ENCODE measurements around the gene NEDD8.

NEDD8 gene

GRCh38 chr14:24198814-24199524, 33.2 kb downstream of the NEDD8 start:
- Mint-ChIP-seq H3K9me3 (peaks cover 31% of the 10 kb centered on the region), H3K27ac (peak overlapping the region; percentile 43), H3K4me3 (peak overlapping the region; percentile 36), H3K4me1 (peaks cover 30% of the 10 kb centered on the region), H3K36me3 (ENCODE audit: low read depth) (peaks cover 64% of the 10 kb centered on the region), H3K27me3 (ENCODE audit: low read depth, poor library complexity) (no peaks in the 10 kb centered on the region)
- no peak for TF ChIP-seq CTCF (IDR thresholded peaks at IDR 0.05)
- no peak for DNase-seq

DNA sequence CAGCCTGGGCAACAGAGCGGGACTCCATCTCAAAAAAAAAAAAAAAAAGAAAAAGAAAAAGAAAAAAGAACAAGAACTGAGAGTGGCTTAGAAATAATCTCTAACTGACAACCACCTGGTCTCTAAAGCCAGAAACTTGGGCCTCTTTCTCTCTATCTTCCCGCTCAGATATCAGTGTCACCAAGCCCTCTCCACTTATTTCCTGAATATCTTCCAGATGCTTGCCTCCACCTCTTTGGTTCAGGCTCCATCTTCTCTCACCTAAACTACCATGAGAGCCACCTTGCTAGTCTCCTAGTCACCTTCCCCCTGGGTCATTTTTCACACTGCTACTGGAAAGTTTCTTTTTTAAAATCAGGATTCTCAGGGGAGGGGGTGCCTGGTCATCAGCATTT, 35.1 kb downstream of the NEDD8 start:
- no peak for TF ChIP-seq CTCF (IDR thresholded peaks at IDR 0.05)
- Mint-ChIP-seq H3K4me1 (peaks cover 43% of the 10 kb centered on the region), H3K4me3 (peak overlapping the region; percentile 94), H3K27me3 (ENCODE audit: low read depth, poor library complexity) (no peaks in the 10 kb centered on the region), H3K9me3 (peaks cover 19% of the 10 kb centered on the region), H3K27ac (peak overlapping the region; percentile 82), H3K36me3 (ENCODE audit: low read depth) (peaks cover 60% of the 10 kb centered on the region)
- DNase-seq = no peak

DNA sequence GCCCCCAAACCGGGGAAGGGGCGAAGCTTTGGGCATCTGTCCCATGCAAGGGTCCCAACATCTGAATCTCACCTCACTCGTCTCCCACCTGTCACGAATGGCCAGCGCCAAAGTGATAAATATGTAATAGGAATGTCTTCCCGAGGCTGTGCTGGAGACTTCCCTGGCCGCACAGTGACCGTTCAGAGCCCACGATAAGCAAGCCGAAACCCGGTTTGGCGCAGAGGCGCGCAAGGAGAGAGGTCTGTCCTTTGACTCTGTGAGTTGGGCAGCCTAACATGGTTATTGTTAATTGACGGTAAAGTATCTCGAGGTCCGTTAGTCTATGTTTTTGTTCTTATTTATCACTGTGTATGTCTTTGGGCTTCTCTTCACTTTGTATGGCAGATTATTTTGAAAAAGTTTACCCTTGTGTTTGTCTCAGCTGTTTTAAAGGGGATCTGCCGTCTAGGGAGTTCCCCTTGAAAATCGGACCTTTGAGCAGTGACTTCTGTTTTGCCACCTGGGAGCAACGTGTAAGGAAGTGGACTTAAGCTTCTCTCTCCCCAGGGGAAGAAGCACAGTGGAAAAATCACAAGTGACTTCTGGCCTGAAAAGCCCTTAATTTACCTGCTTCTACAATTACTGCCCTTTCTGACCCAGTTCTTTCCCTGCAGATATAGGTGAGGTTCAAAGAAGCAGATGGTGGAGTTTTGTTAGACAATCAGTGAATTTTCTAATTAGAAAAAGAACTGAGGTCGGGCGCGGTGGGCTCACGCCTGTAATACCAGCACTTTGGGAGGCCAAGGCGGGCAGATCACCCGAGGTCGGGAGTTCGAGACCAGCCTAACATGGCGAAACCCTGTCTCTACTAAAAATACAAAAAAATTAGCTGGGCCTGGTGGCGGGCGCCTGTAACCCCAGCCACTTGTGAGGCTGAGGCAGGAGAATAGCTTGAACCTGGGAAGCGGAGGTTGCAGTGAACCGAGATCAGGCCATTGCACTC, 35.8 kb downstream of the NEDD8 start:
- no peaks in the 10 kb centered on the region for H3K27me3 Mint-ChIP-seq (ENCODE audit: low read depth, poor library complexity)
- peaks cover 48% of the 10 kb centered on the region for H3K4me1 Mint-ChIP-seq
- peaks cover 12% of the 10 kb centered on the region for H3K9me3 Mint-ChIP-seq
- peak overlapping the region; percentile 98 for H3K27ac Mint-ChIP-seq
- H3K36me3 Mint-ChIP-seq (ENCODE audit: low read depth) = peaks cover 60% of the 10 kb centered on the region
- no peak for DNase-seq
- peak overlapping the region; percentile 94 for H3K4me3 Mint-ChIP-seq
- no peak for TF ChIP-seq CTCF (IDR thresholded peaks at IDR 0.05)

DNA sequence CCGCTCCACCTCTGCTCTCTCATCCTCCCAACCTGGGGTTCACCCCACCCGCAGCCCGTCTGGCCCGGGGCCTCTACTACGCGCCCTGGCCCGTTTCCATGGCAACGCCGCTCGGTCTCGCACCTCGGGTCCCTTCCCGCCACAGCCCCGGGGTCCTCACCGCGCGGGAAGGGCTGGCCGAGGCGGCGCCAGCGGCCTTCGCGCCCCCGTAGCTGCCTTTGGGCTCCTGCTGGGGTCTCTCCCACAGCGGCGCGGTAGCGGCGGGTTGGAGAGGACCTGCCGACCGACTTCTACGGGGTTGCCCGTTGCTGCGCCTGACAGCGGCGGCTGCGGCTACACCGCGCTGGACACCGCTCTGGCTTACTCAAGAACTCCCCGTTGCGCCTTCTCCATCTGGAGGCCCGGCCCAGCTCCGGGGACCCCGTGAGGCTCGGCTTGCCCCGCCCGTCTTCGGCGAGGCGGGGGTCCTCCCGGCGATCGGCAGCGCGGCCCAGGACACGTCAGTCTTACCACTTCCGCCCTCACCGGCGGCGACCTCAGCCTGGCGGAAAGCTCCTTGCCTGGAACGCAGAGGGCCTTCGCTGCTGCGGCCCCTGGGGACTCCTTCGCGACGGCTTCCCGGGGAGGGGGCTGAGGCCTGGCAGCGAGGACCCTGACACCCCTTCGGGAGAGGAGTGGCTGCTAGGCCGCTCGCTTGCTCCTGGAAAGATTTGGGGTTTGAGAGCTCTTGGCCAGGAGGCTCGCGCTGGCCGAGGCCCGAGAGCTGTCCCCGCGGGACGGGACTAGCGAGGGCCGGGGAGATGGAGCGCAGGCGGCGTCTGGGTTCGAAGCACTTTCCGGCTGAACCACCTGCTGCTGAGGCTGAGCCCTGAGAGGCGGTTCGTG, 36.7 kb downstream of the NEDD8 start, which contains the start of gene TM9SF1:
Gene TM9SF1, minus strand, starts transcription at position 256 of the 885 bp plus-strand sequence. CDS start 422 bp downstream, outside the sequence.
- H3K36me3 Mint-ChIP-seq (ENCODE audit: low read depth) = peaks cover 56% of the 10 kb centered on the region
- peak; percentile 82 for DNase-seq
- H3K4me1 Mint-ChIP-seq = peaks cover 48% of the 10 kb centered on the region
- TF ChIP-seq CTCF (IDR thresholded peaks at IDR 0.05) = no peak
- H3K27ac Mint-ChIP-seq = peak within 1 kb of the TSS; percentile 98
- no peaks in the 10 kb centered on the region for H3K27me3 Mint-ChIP-seq (ENCODE audit: low read depth, poor library complexity)
- H3K9me3 Mint-ChIP-seq = peaks cover 7% of the 10 kb centered on the region
- peak within 1 kb of the TSS; percentile 94 for H3K4me3 Mint-ChIP-seq

- Mint-ChIP-seq H3K27me3 (ENCODE audit: low read depth, poor library complexity) (peaks cover 4% of the 10 kb centered on the region), H3K4me1 (peaks cover 54% of the 10 kb centered on the region), H3K27ac (no peak overlapping the region), H3K36me3 (ENCODE audit: low read depth) (peaks cover 56% of the 10 kb centered on the region), H3K4me3 (peak overlapping the region; percentile 94), H3K9me3 (peaks cover 1% of the 10 kb centered on the region)
- TF ChIP-seq CTCF (IDR thresholded peaks at IDR 0.05) = no peak
- DNase-seq = no peak
Observed at GRCh38 chr14:24194873-24195185, 37.3 kb downstream of the NEDD8 start.

All from nephron progenitor cell (in vitro differentiated cells).